PC-3 (cell line): ENCODE results near the gene ATXN7L1. TPM values are rescaled to one million over a fixed set of nuclear protein-coding genes. Genes with fewer than 3 reads are reported as not detected.
"Not testable (repeated sequence)": the region's sequence is repeated elsewhere in the genome, so short reads cannot be mapped to it uniquely, and the experiment has no call there.

Experiments used
- ATAC-seq: fragments of 200-7000 bp; cut with Tn5 transposase; 2 replicates; pipeline ENCODE4 v1.9.1; 2020; ENCODE audit warnings: mild to moderate bottlenecking, moderate library complexity
- BruUV-seq: library from RNA; stranded (reverse); fragments of 400-500 nt; replicated peaks from 2 replicates; lab custom pipeline; 2021; lab: Mats Ljungman, UMichigan
- CTCF ChIA-PET: fragments of 300-600 bp; sonication (Branson Sonifier 250); formaldehyde crosslinking; loops from one replicate; lab custom pipeline; 2022; ENCODE audit warnings: antibody characterized with exemption; lab: Charles Lee
- POLR2A ChIA-PET: fragments of 300-600 bp; sonication (Branson Sonifier 250); formaldehyde crosslinking; loops from one replicate; lab custom pipeline; 2022; ENCODE audit warnings: antibody characterized with exemption; ENCODE audit not compliant: unreplicated experiment; lab: Charles Lee
- DNase-seq: peaks from one replicate; pipeline ENCODE4 v3.0.0-alpha.2; 2015
- H2AFZ ChIP-seq: fragments of 300-600 bp; sonication (generic); 2 replicates; pipeline ENCODE4 v1.6.0; 2016; ENCODE audit warnings: antibody characterized with exemption, low read length
- H3F3A ChIP-seq: fragments of 300-600 bp; sonication (generic); one replicate; pipeline ENCODE4 v1.6.0; 2017; ENCODE audit warnings: antibody characterized with exemption, low read length, control low read depth, mild to moderate bottlenecking; ENCODE audit not compliant: unreplicated experiment
- H3K27ac ChIP-seq: fragments of 300-600 bp; sonication (generic); 2 replicates; pipeline ENCODE4 v1.5.1; 2016; ENCODE audit warnings: mild to moderate bottlenecking, low read length
- H3K27me3 ChIP-seq: fragments of 300-600 bp; sonication (generic); 2 replicates; pipeline ENCODE4 v1.6.1; 2016; ENCODE audit warnings: low read length, mixed read lengths
- H3K36me3 ChIP-seq: fragments of 300-600 bp; sonication (generic); 2 replicates; pipeline ENCODE4 v1.6.1; 2016; ENCODE audit warnings: low read depth, mixed run types, low read length, mixed read lengths
- H3K4me1 ChIP-seq: fragments of 300-600 bp; sonication (generic); 2 replicates; pipeline ENCODE4 v1.5.1; 2016; ENCODE audit warnings: low read length; ENCODE audit not compliant: insufficient read depth
- H3K4me2 ChIP-seq: fragments of 300-600 bp; sonication (generic); 2 replicates; pipeline ENCODE4 v1.6.0; 2016; ENCODE audit warnings: low read length
- H3K4me3 ChIP-seq: fragments of 300-600 bp; sonication (generic); 2 replicates; pipeline ENCODE4 v1.5.1; 2016; ENCODE audit warnings: mild to moderate bottlenecking, low read length, mixed read lengths
- H3K79me2 ChIP-seq: fragments of 300-600 bp; sonication (generic); 2 replicates; pipeline ENCODE4 v1.6.1; 2017; ENCODE audit warnings: low read length, mixed read lengths
- H3K9ac ChIP-seq: fragments of 300-600 bp; sonication (generic); 2 replicates; pipeline ENCODE4 v1.6.0; 2016; ENCODE audit warnings: mild to moderate bottlenecking, low read length
- H3K9me2 ChIP-seq: fragments of 300-600 bp; sonication (generic); replicated peaks from 2 replicates; pipeline ENCODE4 v1.6.1; 2016; ENCODE audit warnings: mixed run types, low read length, mixed read lengths
- H3K9me3 ChIP-seq: fragments of 300-600 bp; sonication (generic); 2 replicates; pipeline ENCODE4 v1.6.1; 2016; ENCODE audit warnings: low read length, mixed read lengths
- H4K20me1 ChIP-seq: fragments of 300-600 bp; sonication (generic); 2 replicates; pipeline ENCODE4 v1.6.1; 2016; ENCODE audit warnings: low read length, mixed read lengths
- CTCF ChIP-seq: fragments of 300-600 bp; sonication (generic); conservative IDR thresholded peaks from 2 replicates; pipeline ENCODE4 v1.5.1; 2017; ENCODE audit warnings: antibody characterized with exemption, low read depth, mild to moderate bottlenecking, low read length
- EZH2 ChIP-seq: fragments of 300-600 bp; sonication (generic); IDR thresholded peaks from one replicate; pipeline ENCODE4 v1.6.1; 2017; ENCODE audit warnings: antibody characterized with exemption, mild to moderate bottlenecking, low read length; ENCODE audit not compliant: unreplicated experiment
- EZH2phosphoT487 ChIP-seq: fragments of 300-600 bp; sonication (generic); IDR thresholded peaks from 2 replicates; pipeline ENCODE4 v1.6.1; 2018; ENCODE audit warnings: mild to moderate bottlenecking, antibody characterized with exemption, low read length, borderline replicate concordance
- intact Hi-C: fragments of 100-400 bp; cut with micrococcal nuclease; formaldehyde crosslinking; loops from 2 replicates; pipeline ENCODE4 v1.9.0; 2023
- total RNA-seq: library from RNA; depleted of rRNA; stranded (reverse); fragments of >200 nt; gene quantifications from 2 replicates; pipeline ENCODE4 v1.2.3, GENCODE V29; 2014

The ATXN7L1 gene
- total RNA-seq, 1 experiment from 2014 or later: 16.0 TPM

GRCh38 chr7:105711726-105712402 is 164.5 kb downstream of the ATXN7L1 start:
- Histone ChIP-seq H3K4me1 (peaks cover 7% of the 10 kb centered on the region; the same call in 1 of the 2 replicates), H2AFZ (no peak overlapping the region), H3F3A (no peaks in the 10 kb centered on the region), H3K9me3 (peaks cover 20% of the 10 kb centered on the region), H3K9me2 (no peaks in the 10 kb centered on the region), H3K4me3 (no peak overlapping the region), H3K4me2 (no peak overlapping the region), H3K36me3 (peaks cover 18% of the 10 kb centered on the region; the same call in 1 of the 2 replicates), H4K20me1 (no peaks in the 10 kb centered on the region), H3K27me3 (no peaks in the 10 kb centered on the region), H3K9ac (no peak overlapping the region), H3K27ac (no peak overlapping the region), H3K79me2 (no peaks in the 10 kb centered on the region)
- intact Hi-C loops: no loop called here
- no peak for ATAC-seq
- CTCF ChIA-PET: no interaction called here
- POLR2A ChIA-PET: no interaction called here
- no peak for TF ChIP-seq CTCF
- DNase-seq: no peak
- no TSS peak for BruUV-seq

- H3K9me3 ChIP-seq: peaks cover 20% of the 10 kb centered on the region
- H2AFZ ChIP-seq, ATAC-seq, H3K79me2 ChIP-seq, H3K27ac ChIP-seq, CTCF ChIA-PET, H3F3A ChIP-seq, H3K9me2 ChIP-seq, H3K4me1 ChIP-seq, H4K20me1 ChIP-seq, intact Hi-C loops, H3K4me3 ChIP-seq, DNase-seq, H3K4me2 ChIP-seq, H3K27me3 ChIP-seq, BruUV-seq, H3K9ac ChIP-seq, POLR2A ChIA-PET: not testable (repeated sequence)
- H3K36me3 ChIP-seq: peaks cover 18% of the 10 kb centered on the region; the same call in 1 of the 2 replicates
Observed at GRCh38 chr7:105710720-105711119, 165.7 kb downstream of the ATXN7L1 start.

GRCh38 chr7:105708763-105709080 is 167.7 kb downstream of the ATXN7L1 start:
- TF ChIP-seq CTCF (no peak), EZH2phosphoT487 (no peak), EZH2 (no peak)
- no peak overlapping the region for H3K4me2 ChIP-seq
- H3K9ac ChIP-seq: no peak overlapping the region
- H3K9me2 ChIP-seq: no peaks in the 10 kb centered on the region
- DNase-seq (no peak), ATAC-seq (no peak)
- H3K4me3 ChIP-seq: no peak overlapping the region
- peaks cover 20% of the 10 kb centered on the region for H3K9me3 ChIP-seq
- peaks cover 4% of the 10 kb centered on the region; the same call in 1 of the 2 replicates for H3K4me1 ChIP-seq
- peaks cover 18% of the 10 kb centered on the region; the same call in 1 of the 2 replicates for H3K36me3 ChIP-seq
- ChIA-PET POLR2A (no interaction called here), CTCF (no interaction called here)
- no peak overlapping the region for H3K27ac ChIP-seq
- intact Hi-C loops: no loop called here
- no peaks in the 10 kb centered on the region for H3F3A ChIP-seq
- no TSS peak for BruUV-seq
- H2AFZ ChIP-seq: no peak overlapping the region
- no peaks in the 10 kb centered on the region for H4K20me1 ChIP-seq
- no peaks in the 10 kb centered on the region for H3K27me3 ChIP-seq
- no peaks in the 10 kb centered on the region for H3K79me2 ChIP-seq
